Forelimb muscle (tissue), 1 donor: ENCODE data around the gene MRPS23. TPM values are rescaled to one million over a fixed set of nuclear protein-coding genes. Genes with fewer than 3 reads are reported as not detected.

Experiments
- DNase-seq: peaks from one replicate; pipeline ENCODE4 v3.0.0-alpha.2; 2013; ENCODE audit warnings: low read depth
- polyA plus RNA-seq: library from polyadenylated mRNA; unstranded; fragments of 120-200 nt; gene quantifications from one replicate; pipeline ENCODE4 v1.2.1, GENCODE V29; 2013; ENCODE audit not compliant: insufficient read length

The MRPS23 gene
- polyA plus RNA-seq, 1 donor: 36.1 TPM

DNA sequence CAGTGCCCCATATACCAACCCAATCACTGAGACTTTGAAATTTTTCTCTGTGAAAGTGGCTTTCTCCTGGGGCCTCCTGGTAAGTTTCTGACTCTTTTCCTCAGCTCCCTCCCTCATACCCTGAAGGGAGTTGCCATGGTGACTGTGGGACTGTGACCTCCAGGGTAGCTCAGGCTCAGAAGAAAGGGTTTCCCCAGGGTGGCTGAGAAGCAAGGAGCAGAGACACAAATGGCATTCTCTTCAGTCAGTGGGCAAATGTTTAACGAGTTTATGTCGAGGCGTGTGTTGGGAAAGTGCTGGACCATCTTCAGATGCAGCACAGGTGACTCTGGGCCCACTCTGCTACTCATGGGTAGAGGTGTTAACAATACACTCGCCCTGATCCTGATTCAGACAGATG is 46.8 kb downstream of the MRPS23 start:
- no peak for DNase-seq

DNA sequence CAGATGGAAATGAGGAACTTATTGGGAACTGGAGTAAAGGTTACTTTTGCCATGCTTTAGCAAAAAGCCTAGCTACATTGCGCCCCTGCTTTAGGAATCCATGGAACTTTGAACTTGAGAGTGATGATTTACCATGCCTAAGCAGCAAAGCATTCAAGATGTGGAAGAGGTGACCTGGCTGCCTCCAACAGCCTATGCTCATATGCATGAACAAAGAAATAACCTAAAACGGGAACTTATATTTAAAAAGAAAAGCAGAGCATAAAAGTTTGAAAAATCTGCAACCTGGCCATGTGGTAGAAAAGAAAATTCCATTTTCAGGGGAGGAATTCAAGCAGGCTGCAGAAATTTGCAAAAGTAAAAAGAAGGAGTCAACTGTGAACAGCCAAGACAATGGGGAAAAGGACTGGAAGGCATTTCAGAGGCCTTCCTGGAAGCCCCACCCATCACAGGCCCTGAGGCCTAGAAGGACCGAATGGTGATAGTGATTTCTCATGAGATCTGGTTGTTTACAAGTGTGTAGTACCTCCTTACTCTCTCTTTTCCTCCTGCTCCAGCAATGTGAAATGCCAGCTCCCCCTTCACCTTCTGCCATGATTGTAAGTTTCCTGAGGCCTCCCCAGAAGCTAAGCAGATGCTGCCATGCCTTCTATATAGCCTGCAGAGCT is 48.7 kb downstream of the MRPS23 start:
- DNase-seq: no peak

DNA sequence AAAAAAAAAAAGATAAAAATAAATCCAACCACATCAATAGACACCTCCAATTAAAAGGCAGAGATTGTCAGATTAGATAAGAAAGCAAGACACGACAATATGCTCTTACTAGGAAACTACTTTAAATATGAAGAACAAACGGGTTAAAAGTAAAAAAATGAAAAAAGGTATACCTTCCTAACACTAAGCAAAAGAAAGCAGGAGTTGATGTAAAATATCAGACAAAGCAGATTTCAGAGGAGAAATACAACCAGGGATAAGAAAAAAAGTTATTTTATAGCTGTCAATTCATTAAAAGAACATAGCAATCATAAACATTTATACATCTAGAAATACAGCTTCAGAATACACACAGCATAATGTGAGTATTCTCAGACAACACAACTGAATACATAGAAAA is 55.0 kb downstream of the MRPS23 start:
- DNase-seq: no peak

DNA sequence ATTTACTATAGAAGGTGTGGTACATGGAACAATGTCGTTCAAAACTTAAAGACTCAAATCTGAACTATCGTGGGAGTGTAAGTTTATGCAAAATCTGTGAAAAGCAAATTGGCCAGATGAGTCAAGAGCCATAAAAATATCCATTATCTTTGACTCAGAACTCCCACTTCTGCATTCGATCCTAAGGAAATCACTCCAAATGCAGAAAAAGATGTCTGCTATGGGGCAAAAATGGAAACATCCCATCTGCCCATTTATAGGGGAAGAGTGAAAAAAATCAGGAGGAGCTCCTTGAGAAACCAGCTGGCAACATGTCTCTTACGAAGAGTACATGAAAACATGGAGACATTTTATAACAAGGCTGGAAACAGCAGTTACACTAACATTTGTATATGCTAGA is 61.1 kb downstream of the MRPS23 start:
- DNase-seq: no peak

DNA sequence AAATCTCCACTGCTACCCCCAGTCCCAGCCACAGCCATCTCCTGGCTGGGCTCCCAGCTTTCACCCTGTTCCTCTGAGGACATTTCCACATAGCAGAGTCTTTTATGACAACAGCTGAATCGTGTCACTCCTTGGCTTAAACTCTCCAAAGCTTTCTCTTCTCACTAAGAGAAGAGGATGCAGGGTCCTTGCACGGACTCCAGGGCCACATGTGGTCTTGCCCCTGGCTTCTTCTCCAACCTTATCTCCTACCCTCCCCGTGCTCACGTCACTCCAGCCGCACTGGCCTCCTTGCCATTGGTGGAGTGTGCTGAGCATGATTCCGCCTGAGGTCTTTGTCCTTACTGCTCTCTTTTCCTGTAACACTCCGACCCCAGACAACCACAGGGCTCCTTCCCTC is 64.8 kb downstream of the MRPS23 start:
- DNase-seq: no peak

Other genes with a start within 250 kb of the MRPS23 start
- gene CCDC182, start 104.7 kb downstream of the MRPS23 start, polyA plus RNA-seq: not detected
- gene CUEDC1, start 105.4 kb upstream of the MRPS23 start, polyA plus RNA-seq: 48.8 TPM
- 46.1 TPM for gene VEZF1, start 138.2 kb upstream of the MRPS23 start, polyA plus RNA-seq
- 159 TPM for gene SRSF1, start 157.2 kb upstream of the MRPS23 start, polyA plus RNA-seq
- gene DYNLL2, start 233.4 kb upstream of the MRPS23 start, polyA plus RNA-seq: 41.0 TPM